Brain microvascular endothelial cell (primary cell): Measurements from ENCODE around the gene CPNE4.

Source experiments
- DNase-seq: peaks from one replicate; pipeline ENCODE4 v3.0.0-alpha.2; 2020
- H3K27ac ChIP-seq: fragments of 250-450 bp; sonication (Bioruptor Pico); 2 replicates; pipeline ENCODE4 v1.5.1; 2020; ENCODE audit warnings: mild to moderate bottlenecking, moderate library complexity
- H3K27me3 ChIP-seq: fragments of 250-450 bp; sonication (Bioruptor Pico); replicated peaks from 2 replicates; pipeline ENCODE4 v1.5.1; 2020; ENCODE audit warnings: mild to moderate bottlenecking
- H3K36me3 ChIP-seq: fragments of 250-450 bp; sonication (Bioruptor Pico); replicated peaks from 2 replicates; pipeline ENCODE4 v1.5.1; 2020; ENCODE audit warnings: mild to moderate bottlenecking
- H3K4me3 ChIP-seq: 2 replicates; pipeline ENCODE4 v1.5.1; 2011; ENCODE audit warnings: low read depth, mild to moderate bottlenecking, control low read depth, low read length, moderate library complexity
- CTCF ChIP-seq: IDR thresholded peaks from 2 replicates; pipeline ENCODE4 v1.5.1; 2011; ENCODE audit warnings: low read depth, mild to moderate bottlenecking, moderate library complexity, low read length, control low read depth, inconsistent platforms; ENCODE audit errors: missing control alignments
- in situ Hi-C: cut with HindIII; loops from 2 replicates; pipeline ENCODE4 v1.10.0; 2017; ENCODE audit warnings: low sequenced_read_pairs, low pct_ligation_motif_present

The CPNE4 gene

DNA sequence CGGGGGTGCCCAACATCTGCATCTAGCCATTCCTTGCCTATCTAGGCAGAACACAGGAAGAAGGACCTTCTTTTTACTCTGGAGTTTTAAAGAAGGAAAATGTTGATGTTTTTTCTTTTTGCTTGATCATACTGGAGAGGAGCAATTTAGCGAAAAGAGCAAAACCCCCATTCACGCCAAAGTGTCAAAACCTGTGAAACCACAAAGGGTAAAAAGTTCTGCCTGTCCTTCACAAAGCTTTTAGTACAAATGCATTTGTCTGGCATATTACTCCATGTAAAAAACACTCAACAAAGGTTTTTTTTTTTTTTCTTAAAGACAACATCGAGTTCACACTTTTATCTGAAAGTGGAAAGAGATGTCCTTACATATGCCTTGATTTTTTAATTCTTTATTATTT lies 317.9 kb downstream of the CPNE4 start:
- Histone ChIP-seq H3K27ac (no peak overlapping the region), H3K27me3 (no peaks in the 10 kb centered on the region), H3K36me3 (no peaks in the 10 kb centered on the region), H3K4me3 (no peak overlapping the region)
- DNase-seq: no peak
- no peak for TF ChIP-seq CTCF
- in situ Hi-C loops: no loop called here

- in situ Hi-C loops: no loop called here
These were observed 318.8 kb downstream of the CPNE4 start for GRCh38 chr3:131716007-131716406.

DNA sequence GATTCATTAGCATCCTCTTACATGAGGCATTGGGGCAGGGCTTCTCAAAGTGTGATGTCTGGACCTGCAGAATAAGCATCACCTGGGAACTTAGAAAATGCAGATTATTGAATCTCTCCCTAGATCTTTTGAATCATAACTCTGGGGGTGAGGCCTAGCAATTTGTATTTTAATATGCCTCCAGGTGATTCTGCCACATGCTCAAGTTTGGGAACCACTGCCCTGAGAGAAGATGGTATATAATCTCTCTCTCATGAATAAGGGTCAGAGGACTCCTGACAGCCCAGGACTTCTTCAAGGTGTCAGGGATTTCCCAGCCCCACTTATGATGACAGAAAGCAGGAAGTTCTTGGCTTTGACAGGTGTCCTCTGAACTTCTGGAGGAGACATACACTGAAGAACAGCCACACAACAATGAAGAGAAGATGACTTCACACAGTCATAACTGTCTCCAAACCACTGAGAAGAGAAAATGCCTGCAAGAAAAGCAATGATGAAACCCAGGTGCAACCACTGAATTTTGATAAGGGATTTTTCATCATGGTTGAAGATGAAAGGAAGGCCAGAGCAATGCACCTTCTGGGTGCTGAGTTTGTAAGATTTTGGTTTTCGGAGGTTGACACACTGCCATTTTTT lies 320.1 kb downstream of the CPNE4 start:
- Histone ChIP-seq H3K36me3 (no peaks in the 10 kb centered on the region), H3K27ac (no peak overlapping the region), H3K27me3 (no peaks in the 10 kb centered on the region), H3K4me3 (no peak overlapping the region)
- no peak for DNase-seq
- no peak for TF ChIP-seq CTCF
- in situ Hi-C loops: no loop called here

More at GRCh38 chr3:131716007-131716406, 318.8 kb downstream of the CPNE4 start:
- Histone ChIP-seq H3K27ac (no peak overlapping the region), H3K4me3 (no peak overlapping the region), H3K27me3 (no peaks in the 10 kb centered on the region), H3K36me3 (no peaks in the 10 kb centered on the region)
- TF ChIP-seq CTCF: no peak
- DNase-seq: no peak

DNA sequence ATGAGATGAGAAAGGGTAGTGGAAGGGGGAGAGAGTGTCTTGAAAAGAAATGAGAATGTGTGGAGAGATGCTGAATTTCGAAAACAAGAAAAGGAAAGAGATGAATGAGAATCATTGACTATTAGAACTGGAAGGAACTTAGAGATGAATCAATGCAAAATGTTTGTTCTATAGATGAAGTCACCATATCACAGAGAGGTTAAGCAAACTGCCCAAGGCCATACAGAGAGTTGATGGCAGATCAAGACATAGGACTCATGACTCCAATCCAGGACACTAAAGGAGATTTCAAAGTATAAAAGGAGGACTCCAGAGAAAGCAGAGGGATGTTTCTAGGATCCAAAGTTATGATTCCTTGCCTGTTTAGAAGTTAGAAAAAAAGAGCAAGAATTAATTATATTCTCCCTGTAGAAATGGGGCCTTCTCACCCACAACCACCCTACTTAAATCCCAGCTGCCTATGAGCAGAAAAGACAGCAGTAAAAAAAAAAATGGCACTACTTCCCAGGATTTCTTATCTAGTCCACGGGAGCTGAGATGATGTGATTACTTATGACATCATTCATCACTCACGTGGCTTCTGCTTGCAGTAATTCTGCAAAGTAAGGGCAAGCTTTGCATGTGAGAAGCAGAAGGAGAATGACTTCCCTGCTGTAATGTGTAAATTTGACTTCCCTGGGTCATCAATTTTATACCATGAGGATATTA lies 321.2 kb downstream of the CPNE4 start:
- Histone ChIP-seq H3K36me3 (no peaks in the 10 kb centered on the region), H3K4me3 (no peak overlapping the region), H3K27ac (no peak overlapping the region), H3K27me3 (no peaks in the 10 kb centered on the region)
- in situ Hi-C loops: no loop called here
- DNase-seq: no peak
- no peak for TF ChIP-seq CTCF

- no peaks in the 10 kb centered on the region for H3K36me3 ChIP-seq
- H3K4me3 ChIP-seq: no peak overlapping the region
- H3K27me3 ChIP-seq: no peaks in the 10 kb centered on the region
- TF ChIP-seq CTCF: no peak
- DNase-seq: no peak
- no peak overlapping the region for H3K27ac ChIP-seq
- in situ Hi-C loops: no loop called here
These were observed 322.2 kb downstream of the CPNE4 start for GRCh38 chr3:131712662-131713061.
